SW480 (cell line): ENCODE measurements around the gene FIGNL1.

Source experiments
- DNase-seq: peaks from one replicate; pipeline ENCODE4 v3.0.0-alpha.2; 2016; ENCODE audit warnings: low spot score

The FIGNL1 gene

GRCh38 chr7:50427518-50427917, 22.6 kb downstream of the FIGNL1 start:
- DNase-seq, result no peak

GRCh38 chr7:50426280-50427045, 23.7 kb downstream of the FIGNL1 start:
- DNase-seq, result no peak

- no peak for DNase-seq
Observed at GRCh38 chr7:50425318-50425717, 24.8 kb downstream of the FIGNL1 start.

DNA sequence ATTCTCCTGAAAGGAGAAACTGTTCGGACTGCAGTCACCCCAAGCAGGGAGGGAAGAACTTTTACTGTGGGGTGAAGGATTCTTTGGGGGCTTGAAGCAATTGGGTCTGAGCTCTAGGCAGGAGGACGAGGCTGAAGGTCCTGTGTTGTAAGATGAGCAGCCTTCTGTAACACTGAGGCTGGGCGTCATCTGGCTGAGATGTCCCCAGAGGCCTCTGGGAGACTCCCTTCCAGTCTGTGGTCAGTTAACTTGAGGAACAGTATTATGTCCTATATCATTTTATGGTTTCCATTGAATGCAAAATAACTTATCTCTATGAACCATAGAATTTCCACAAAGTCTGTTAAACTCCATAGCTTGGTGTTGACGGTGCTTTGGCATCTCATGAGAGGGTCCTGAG, 26.3 kb downstream of the FIGNL1 start:
- no peak for DNase-seq

GRCh38 chr7:50422858-50423257, 27.3 kb downstream of the FIGNL1 start:
- no peak for DNase-seq

GRCh38 chr7:50421043-50421442, 29.1 kb downstream of the FIGNL1 start:
- no peak for DNase-seq

DNA sequence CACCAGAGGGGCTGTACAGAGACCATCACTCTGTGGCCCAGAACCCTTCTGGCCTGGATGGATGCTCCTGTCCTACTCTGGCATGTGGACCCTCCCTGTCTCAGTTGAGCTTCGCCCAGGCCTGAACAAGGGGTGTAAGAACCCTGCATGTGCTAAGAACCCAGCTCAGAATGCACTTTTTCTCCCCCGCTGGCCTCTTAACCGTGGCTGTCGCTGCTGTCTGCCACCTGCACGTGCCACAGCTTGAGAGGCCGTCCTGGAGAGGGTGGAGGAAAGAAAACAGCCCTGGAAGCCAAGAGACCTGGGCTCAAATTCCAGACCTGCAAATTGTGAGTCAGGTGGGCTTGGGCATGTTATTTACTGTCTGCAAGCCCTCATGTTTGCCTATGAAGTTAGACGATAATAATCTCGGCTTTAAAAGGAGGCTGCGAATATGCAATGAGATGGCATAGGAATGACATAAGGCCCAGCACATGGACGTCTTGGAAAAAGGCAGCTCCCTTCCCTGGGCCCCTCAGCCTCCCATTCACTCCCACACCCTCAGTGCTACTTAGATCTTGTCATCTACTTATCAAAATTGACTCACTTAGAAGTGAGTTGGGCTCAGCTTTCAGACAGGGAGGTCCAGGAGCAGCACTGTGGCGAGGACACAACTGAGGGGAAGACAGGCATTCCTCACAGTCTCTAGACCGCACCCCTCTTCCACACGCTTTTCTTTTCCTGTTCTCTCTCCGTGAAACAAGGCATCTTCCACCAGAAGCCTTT, 31.4 kb downstream of the FIGNL1 start:
- no peak for DNase-seq

GRCh38 chr7:50418086-50418515, 32.0 kb downstream of the FIGNL1 start:
- peak; percentile 86 for DNase-seq

DNA sequence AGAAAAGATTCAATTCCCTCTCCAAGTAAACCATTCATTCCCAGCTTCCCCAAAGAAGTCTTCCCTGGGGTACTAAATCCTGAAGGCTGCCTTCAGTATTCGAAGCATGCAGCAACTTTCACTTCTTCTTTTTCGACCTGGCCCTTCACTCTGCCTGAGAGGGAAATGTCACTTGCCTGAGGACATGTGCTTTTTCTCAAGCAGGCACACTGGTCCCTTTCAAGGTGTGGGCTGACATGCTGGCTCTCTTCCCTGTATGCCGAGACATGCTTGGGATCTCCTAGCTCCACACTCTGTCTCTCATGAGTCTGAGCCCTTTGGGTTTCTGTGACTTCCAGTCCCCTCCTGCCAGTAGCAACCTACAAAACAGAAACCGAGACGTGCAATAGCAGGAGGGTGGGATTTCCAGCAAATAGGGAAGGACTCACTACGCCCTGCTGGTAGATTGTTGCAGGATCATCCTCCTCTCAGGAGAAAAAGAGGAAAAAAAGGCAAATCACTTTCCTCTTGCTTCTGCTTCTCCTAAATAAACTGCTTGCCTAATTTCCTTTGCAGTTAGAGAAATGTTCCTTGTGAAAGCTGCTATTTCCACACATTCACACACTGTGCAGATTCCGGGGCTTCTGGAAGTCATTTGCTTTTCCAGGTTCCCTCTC, 33.5 kb downstream of the FIGNL1 start:
- no peak for DNase-seq

DNA sequence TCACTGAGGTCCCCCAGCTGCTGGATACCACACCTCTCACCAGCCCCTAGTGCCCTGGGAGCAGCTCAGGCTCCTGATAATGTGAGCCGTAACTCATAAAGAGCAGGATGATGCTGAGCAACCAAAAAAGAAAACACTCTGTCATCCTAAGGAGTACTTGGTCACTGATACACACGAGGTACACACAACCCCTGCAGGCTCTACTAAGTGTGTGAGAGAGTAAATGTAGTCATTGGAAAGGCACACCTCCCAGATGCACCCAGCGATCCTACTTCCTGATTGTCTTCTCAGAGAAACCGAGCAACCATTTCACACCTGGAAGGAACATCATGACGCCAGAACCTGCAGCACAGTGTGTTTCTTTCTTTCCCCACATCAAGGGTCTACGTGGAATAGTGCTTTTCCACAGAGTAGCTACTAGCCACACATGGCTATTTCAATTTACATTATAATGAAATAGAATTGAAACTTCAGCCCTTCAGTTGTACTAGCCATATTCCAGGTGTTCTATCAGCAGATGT, 34.2 kb downstream of the FIGNL1 start:
- no peak for DNase-seq

- DNase-seq, result no peak
Observed at GRCh38 chr7:50413561-50413960, 36.6 kb downstream of the FIGNL1 start.

DNA sequence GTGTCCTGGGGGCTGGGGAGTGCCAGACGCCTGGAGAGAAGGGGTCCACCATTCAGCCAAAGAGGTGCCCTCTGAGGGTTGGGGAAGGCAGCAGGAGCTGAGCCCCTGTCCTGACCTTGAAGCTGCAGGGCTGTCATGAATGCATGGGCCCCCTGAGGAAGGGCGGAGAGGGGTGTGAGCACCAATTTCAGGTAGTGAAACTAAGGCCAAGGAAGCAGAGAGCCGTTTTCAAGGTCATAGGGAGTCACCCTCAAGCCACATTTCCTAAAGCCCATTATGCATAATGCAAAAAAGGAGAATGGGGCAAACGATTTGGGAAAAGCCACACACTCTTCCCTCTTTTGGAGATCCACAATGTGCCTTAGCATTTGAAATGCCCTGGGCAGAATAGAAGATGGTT, 37.2 kb downstream of the FIGNL1 start:
- DNase-seq, result no peak

GRCh38 chr7:50411332-50411731, 38.8 kb downstream of the FIGNL1 start:
- no peak for DNase-seq

GRCh38 chr7:50409856-50410745, 40.0 kb downstream of the FIGNL1 start:
- DNase-seq, result no peak

DNA sequence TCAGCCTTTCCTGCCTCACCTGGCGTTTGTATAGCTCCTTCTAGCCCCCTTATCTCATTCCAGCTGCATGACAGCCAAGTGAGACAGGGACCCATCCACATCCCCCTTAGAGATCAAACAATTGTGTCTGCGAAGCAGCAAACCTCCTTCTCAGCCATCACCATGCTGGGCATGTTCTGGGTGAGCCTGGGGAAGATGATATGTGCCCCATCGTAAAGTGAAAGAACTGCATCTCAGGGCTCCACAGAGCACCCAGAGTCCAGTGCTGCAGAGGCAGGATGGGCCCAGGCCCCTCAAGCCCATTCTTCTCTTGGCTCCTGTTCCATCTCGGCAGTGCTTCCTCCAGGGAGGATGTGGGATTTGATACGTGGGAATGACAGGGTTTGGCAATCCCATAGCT, 43.2 kb downstream of the FIGNL1 start:
- DNase-seq, result no peak

DNA sequence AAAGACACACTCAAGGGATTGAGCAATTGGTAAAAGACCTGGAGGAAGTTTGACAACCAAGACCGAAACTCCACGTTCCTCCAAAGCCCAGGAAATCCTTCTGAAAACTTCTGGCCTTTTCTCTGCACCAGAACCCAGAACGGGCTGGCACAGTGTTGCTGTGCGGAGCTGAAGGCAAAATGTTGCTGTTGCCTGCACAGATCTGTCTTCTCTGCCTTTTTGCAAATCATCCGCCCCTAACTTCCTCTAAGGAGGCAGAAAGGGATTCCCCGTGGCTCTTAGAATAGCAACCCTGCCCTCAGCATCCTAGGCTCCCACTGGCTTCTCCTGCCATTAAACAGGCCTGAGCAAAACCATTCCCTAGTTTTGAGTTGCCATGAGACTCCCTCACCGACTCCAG, 44.9 kb downstream of the FIGNL1 start:
- no peak for DNase-seq

DNA sequence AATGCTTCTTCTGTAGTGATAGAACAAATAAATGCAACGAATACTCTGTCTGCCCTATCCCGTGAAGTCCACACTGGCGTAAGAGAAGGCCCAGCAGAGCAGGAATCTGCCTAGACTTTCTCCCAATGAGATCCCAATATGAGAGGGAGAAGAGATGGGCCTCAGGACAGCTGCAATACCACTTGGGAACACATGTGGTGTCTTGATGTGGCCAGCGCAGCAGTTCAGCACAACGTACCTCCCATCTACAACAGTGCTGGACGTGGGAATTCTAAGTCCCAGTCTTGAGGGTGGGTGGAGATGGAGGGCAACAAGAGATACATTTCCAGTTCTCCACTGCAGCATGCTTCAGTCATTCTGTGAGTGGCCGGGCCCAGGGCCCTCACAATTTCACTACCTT, 45.8 kb downstream of the FIGNL1 start:
- no peak for DNase-seq

- DNase-seq, result no peak
Observed at GRCh38 chr7:50400114-50400513, 50.0 kb downstream of the FIGNL1 start.

- DNase-seq, result no peak
Observed at GRCh38 chr7:50399635-50400034, 50.5 kb downstream of the FIGNL1 start.

DNA sequence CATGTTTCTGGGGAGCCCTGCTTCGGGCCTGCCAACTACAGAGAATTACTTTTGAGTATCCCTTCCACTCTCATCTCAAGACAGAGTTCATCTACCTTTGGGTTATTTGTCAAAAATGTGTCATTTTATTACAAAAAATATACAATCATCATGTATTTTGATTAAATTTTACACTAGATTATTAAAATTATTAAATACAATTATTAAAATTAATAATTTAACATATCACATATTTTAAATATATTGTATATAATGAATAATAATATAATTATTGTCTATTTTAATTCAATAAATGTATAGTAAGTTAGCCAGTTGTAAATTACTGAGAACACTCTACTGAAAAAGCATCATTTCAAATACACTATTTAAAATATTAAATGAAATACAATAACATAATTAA, 50.9 kb downstream of the FIGNL1 start:
- DNase-seq, result no peak

GRCh38 chr7:50397971-50398324, 52.2 kb downstream of the FIGNL1 start:
- no peak for DNase-seq
